Measurements from ENCODE around the gene TBL1X. TPM values are rescaled to one million over a fixed set of nuclear protein-coding genes. Genes with fewer than 3 reads are reported as not detected.

Gene TBL1X
- total and polyA plus RNA-seq, 2 experiments from 2014 or later, result 8.7 to 26.9 TPM

- TF ChIP-seq ZNF462 (CRISPR knock-in tag; IDR thresholded peaks at IDR 0.05) (no peak), ZNF331 (CRISPR knock-in tag; IDR thresholded peaks at IDR 0.05; ENCODE audit: low read depth) (no peak), EZH2phosphoT487 (IDR thresholded peaks at IDR 0.05; ENCODE audit: unreplicated experiment) (no peak), EZH2 (IDR thresholded peaks at IDR 0.05; ENCODE audit: low read depth, unreplicated experiment) (no peak), STAT1 (IDR thresholded peaks at IDR 0.05; ENCODE audit: unreplicated experiment) (no peak), ZNF114 (CRISPR knock-in tag; IDR thresholded peaks at IDR 0.05) (no peak), NANOG (IDR thresholded peaks at IDR 0.05; ENCODE audit: borderline replicate concordance) (no peak)
- TF ChIP-seq, protein P1, sequence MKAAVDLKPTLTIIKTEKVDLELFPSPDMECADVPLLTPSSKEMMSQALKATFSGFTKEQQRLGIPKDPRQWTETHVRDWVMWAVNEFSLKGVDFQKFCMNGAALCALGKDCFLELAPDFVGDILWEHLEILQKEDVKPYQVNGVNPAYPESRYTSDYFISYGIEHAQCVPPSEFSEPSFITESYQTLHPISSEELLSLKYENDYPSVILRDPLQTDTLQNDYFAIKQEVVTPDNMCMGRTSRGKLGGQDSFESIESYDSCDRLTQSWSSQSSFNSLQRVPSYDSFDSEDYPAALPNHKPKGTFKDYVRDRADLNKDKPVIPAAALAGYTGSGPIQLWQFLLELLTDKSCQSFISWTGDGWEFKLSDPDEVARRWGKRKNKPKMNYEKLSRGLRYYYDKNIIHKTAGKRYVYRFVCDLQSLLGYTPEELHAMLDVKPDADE (IDR thresholded peaks at IDR 0.05), result no peak
- TF ChIP-seq, protein P2, sequence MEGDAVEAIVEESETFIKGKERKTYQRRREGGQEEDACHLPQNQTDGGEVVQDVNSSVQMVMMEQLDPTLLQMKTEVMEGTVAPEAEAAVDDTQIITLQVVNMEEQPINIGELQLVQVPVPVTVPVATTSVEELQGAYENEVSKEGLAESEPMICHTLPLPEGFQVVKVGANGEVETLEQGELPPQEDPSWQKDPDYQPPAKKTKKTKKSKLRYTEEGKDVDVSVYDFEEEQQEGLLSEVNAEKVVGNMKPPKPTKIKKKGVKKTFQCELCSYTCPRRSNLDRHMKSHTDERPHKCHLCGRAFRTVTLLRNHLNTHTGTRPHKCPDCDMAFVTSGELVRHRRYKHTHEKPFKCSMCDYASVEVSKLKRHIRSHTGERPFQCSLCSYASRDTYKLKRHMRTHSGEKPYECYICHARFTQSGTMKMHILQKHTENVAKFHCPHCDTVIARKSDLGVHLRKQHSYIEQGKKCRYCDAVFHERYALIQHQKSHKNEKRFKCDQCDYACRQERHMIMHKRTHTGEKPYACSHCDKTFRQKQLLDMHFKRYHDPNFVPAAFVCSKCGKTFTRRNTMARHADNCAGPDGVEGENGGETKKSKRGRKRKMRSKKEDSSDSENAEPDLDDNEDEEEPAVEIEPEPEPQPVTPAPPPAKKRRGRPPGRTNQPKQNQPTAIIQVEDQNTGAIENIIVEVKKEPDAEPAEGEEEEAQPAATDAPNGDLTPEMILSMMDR (conservative IDR thresholded peaks at IDR 0.05; ENCODE audit: low read depth in 2 of 2), result no peak
Measured at GRCh38 chrX:9664224-9664623, 199.4 kb downstream of the TBL1X start (continued).

Measured in GM23338 (cell line).